GM21423 (cell line): ENCODE measurements around the gene SH3D21.

Source experiments
- ATAC-seq: cut with Tn5 transposase; IDR thresholded peaks from one replicate; pipeline ENCODE4 v1.9.1; 2021; ENCODE audit warnings: mild to moderate bottlenecking, moderate library complexity; ENCODE audit not compliant: unreplicated experiment

SH3D21 gene

DNA sequence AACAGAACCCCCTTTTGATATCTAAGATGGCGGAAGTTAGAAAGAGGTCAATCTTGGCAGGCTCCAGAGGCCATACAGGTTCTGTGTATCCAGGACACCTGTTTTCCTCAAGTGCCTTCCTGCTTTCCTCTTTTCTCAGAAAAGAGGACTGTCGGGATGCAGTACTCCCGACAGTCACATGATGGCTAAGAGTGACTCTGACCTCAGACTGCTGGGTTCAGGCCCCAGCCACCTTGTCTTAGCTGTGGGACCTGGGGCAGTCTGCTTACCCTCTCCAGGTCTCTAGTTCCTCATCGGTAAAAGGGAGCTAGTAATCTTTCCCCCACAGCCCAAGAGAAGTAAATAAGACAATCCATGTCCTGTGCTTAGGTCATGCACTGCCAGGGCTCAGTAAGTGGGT lies 49.6 kb downstream of the SH3D21 start:
- no peak for ATAC-seq

DNA sequence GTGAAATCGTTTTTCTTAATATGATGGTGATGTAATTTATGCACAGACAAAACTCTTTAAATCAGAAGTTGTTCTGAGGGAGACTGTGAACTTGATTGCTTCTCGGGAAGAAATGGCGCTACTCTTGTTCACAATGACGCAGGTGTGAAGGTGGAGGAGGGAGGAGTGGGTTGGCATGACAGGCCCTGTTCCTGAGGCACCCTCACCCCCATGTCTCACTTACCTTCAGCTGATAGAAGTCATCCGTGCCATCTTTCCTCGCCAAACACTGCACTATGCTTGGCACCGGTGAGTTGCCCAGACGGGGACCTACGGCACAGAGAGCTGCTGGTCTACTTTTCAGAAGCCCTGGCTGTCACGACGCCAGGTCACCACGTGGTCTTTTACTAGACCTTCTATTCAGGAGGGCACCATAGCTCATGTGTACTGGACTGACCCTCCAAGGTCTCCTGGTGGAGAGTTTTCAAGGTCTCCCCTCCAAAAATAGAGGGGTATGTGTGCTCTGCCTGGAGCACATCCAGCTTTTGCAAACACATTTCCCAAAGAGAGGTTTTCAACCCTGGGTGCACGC lies 52.4 kb downstream of the SH3D21 start:
- no peak for ATAC-seq

DNA sequence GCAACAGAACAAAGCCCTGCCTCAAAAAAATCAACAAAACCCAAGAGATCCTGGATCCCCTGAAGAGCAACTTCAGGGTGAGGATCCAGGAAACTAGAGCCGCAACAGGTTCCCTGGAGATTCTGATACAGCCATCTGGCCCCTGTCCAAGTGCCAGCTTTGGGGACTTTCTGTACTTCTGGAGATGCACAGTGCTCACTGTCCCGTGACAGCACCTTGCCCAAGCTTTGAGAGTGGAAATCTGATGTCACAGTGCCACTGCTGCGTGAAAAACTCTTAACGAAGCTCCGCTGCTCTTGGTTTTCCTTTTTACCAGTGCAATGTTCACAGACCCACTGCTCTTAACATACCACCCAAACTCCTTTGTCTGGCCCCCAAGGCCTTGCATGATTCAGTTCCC lies 53.2 kb downstream of the SH3D21 start:
- no peak for ATAC-seq

DNA sequence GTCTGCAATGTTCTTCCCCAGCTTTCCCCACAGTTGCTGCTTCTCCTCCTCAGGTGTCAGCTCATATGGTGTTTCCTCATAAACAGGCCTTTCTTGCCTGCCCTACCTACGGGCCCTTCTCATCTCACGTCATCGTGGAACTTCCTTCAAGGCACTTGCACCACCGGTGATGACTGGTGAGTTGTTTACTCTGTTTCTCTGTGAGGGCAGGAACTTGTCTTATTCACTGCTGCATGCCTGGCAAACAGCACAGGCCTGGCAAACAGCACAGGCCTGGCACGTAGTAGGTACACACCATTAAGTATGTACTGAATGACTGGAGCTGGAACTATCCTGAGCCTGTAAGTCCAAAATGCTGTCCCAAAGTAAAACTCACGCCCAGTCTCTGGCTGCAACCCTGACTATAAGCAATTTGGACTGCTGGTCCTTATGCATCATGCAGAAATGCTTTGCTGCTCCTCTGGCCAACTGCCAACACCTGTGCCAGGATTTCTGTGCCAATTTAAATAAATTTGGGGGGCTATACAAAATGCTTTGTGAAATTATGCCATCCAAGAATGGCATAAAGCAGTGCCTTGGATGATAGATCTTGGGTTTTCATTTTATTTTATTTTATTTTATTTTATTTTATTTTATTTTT lies 53.9 kb downstream of the SH3D21 start:
- no peak for ATAC-seq

DNA sequence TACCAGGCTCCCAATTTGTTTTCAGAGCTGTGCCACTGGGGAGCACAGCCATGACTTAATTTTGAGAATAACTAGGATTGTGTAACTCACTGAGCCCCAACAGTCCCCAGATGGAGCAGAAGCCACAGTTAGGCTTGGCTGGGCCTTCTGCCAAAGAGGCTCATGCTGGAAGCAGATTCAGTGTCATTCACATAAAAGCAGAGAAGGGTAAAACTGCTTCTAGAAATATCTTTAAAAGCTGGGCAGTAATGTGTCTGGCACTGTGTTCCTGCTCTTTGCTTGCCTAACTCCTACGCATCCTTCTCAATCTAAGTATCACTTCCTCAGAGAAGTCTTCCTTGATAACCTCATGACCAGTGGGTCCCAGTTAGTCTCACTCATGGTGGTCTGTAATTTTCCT lies 59.2 kb downstream of the SH3D21 start:
- ATAC-seq, result no peak

DNA sequence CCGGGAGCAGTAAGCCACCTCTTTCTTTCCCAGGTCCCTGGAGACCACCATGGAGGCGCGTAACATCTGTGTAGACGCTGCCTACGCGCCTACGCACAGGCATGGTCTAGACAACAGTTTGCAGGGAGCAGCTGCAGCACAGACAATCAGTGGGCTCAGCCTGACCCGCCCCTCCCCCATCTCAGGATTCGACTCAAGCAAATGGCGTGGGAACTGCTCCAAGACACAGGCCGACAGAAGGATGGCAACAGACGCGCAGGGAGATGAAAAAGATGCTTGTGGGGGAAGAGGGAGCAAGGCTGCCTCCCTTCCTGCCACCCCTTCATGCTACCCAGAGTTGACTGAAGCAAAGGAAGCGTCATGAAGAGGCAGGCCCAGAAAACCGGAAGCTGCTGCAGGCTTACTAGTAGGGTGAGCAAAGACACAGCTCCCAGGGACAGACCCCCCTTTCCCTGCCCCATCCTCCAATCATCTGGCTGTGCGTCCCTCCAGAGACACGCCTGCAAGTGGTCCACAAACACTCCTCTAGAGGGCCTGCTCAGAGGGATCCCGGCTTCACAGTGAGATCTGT lies 60.0 kb downstream of the SH3D21 start:
- ATAC-seq, result no peak

DNA sequence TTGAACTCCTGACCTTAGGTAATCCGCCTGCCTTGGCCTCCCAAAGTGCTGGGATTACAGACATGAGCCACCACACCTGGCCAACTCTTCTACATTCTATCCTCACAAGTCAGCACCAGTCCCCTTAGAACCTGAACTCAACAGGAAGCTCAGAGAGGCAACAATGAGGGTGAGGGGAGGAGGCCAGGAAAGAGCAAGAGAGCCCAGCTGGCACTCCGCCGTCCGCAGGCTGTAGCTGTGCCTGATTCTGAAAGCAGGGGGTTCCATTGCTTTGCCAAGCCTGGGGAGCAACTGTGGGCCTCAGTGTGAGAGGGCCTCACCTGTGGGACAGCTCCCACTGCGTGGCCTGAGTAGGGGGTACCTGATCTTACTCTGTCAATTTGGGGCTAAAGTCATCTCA lies 60.9 kb downstream of the SH3D21 start:
- no peak for ATAC-seq

DNA sequence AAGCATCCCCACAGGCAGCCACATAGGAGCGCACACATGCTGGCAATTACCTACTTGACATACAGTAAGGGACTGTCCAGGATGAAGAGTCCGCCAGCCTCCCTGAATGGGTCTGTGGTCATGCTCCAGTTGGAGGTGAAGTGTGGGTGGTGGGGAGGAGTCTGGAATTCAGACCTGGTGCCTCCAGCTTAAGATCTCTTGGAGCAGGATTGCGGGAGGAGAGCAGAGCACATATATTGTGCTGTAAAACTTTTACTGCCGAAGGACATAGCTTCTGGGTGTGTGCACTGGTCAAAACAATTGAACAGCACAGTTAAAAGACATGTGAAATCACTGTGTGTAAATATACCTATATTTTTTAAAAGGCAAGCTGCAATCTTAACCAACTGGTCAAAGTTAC lies 61.6 kb downstream of the SH3D21 start:
- ATAC-seq, result no peak

DNA sequence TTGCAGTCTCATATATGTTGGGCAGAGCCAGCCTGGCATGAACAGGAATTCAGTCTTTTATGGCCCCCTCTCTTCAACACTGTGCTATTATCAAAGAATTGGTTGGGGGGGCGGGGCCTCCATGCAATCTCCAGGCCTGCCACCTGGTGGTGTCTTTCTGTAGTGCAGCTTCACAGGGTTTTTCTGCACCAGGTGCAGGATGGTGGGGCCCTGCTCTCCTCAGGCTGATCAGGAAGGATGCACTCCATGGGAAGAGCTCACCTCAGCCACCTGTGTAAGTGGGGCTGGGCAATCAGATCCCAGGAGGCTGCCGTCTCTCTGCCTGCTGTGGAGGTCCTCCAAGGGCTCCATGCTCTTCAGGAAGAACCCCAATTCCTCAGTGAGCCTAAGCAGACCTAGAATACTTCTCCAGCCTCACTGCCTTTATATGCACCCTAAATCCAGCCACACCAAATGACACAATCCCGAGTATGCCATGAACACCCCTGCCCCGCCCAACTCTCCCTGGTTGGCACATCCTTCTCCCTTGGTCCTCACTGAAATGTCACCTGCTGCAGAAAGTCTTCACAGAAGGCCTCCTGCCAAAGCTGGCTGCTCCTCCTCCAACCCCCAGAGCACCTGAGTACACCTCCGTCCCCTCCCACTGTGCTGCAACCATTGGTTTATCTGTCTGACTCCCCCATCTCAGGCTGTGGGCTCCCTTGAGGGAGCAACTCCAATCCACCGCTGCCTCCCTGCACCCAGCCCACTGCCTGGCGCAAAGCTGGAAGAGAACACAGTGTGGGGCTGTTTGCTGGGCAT lies 63.1 kb downstream of the SH3D21 start:
- ATAC-seq, result no peak
